ENCODE results near the gene EHMT2. TPM values are rescaled to one million over a fixed set of nuclear protein-coding genes. Genes with fewer than 3 reads are reported as not detected.

EHMT2 gene
- total and polyA plus RNA-seq, 2 donors (not counting 1 experiment from before 2014, with no cell fraction given): 22.0 to 60.1 TPM

- Histone ChIP-seq H3K79me2 (ENCODE audit: control insufficient read depth, insufficient read depth, low read length) (no peaks in the 10 kb centered on the region), H3K4me2 (ENCODE audit: extremely low read depth, insufficient read depth, low read length) (peak within 1 kb of the TSS; percentile 100), H3K27ac (ENCODE audit: insufficient read depth, low read length) (peak within 1 kb of the TSS; percentile 80), H3K4me3 (replicated peaks in 1 of 4; ENCODE audit: control extremely low read depth in 1 of 4, insufficient read depth in 1 of 4, low read depth in 3 of 4, low read length in 4 of 4) (peak within 1 kb of the TSS; percentile 7 to 50 (median 32)), H3K9me3 (ENCODE audit: control insufficient read depth, insufficient read depth, low read depth, low read length) (no peaks in the 10 kb centered on the region), H3K27me3 (ENCODE audit: control insufficient read depth, insufficient read depth, low read length) (peaks cover 4% of the 10 kb centered on the region), H4K20me1 (ENCODE audit: control insufficient read depth, extremely low read depth, insufficient read depth, low read length) (no peaks in the 10 kb centered on the region), H3K9ac (ENCODE audit: insufficient read depth, low read length) (peak within 1 kb of the TSS; percentile 3), H3K36me3 (ENCODE audit: control insufficient read depth, insufficient read depth, low read length) (peaks cover 2% of the 10 kb centered on the region), H2AFZ (ENCODE audit: low read length) (peak within 1 kb of the TSS; percentile 82), H3K4me1 (ENCODE audit: control insufficient read depth, extremely low read depth, insufficient read depth, low read length) (peaks cover 12% of the 10 kb centered on the region)
- TF ChIP-seq CTCF (conservative IDR thresholded peaks at IDR 0.05 in 1 of 2, IDR thresholded peaks at IDR 0.05 in 1 of 2; ENCODE audit: low read depth in 1 of 2, low read length in 2 of 2) (no peak), EZH2 (IDR thresholded peaks at IDR 0.05; ENCODE audit: low read length, missing control alignments) (no peak)
- DNase-seq (ENCODE audit: low read depth in 2 of 2): peak; percentile 80 to 85
These were observed 48.2 kb upstream of the EHMT2 start, which contains the start of gene CFB for GRCh38 chr6:31945507-31946369. Gene CFB (plus strand): TSS chr6:31946095. CDS start chr6:31946222, 127 bp downstream.

- Histone ChIP-seq H3K4me3 (replicated peaks in 1 of 4; ENCODE audit: control extremely low read depth in 1 of 4, insufficient read depth in 1 of 4, low read depth in 3 of 4, low read length in 4 of 4) (peak overlapping the region in 1 of 4 experiments; percentile 35), H3K4me2 (ENCODE audit: extremely low read depth, insufficient read depth, low read length) (peak overlapping the region; percentile 100), H3K79me2 (ENCODE audit: control insufficient read depth, insufficient read depth, low read length) (no peaks in the 10 kb centered on the region), H3K4me1 (ENCODE audit: control insufficient read depth, extremely low read depth, insufficient read depth, low read length) (peaks cover 12% of the 10 kb centered on the region), H3K36me3 (ENCODE audit: control insufficient read depth, insufficient read depth, low read length) (no peaks in the 10 kb centered on the region), H4K20me1 (ENCODE audit: control insufficient read depth, extremely low read depth, insufficient read depth, low read length) (no peaks in the 10 kb centered on the region), H3K27me3 (ENCODE audit: control insufficient read depth, insufficient read depth, low read length) (peaks cover 4% of the 10 kb centered on the region), H3K9ac (ENCODE audit: insufficient read depth, low read length) (no peak overlapping the region), H3K27ac (ENCODE audit: insufficient read depth, low read length) (peak overlapping the region; percentile 80), H2AFZ (ENCODE audit: low read length) (peak overlapping the region; percentile 54), H3K9me3 (ENCODE audit: control insufficient read depth, insufficient read depth, low read depth, low read length) (no peaks in the 10 kb centered on the region)
- TF ChIP-seq CTCF (conservative IDR thresholded peaks at IDR 0.05 in 1 of 2, IDR thresholded peaks at IDR 0.05 in 1 of 2; ENCODE audit: low read depth in 1 of 2, low read length in 2 of 2) (no peak), EZH2 (IDR thresholded peaks at IDR 0.05; ENCODE audit: low read length, missing control alignments) (no peak)
- no peak for DNase-seq (ENCODE audit: low read depth in 2 of 2)
These were observed 47.6 kb upstream of the EHMT2 start for GRCh38 chr6:31945154-31945506.

- TF ChIP-seq EZH2 (IDR thresholded peaks at IDR 0.05; ENCODE audit: low read length, missing control alignments) (no peak), CTCF (conservative IDR thresholded peaks at IDR 0.05 in 1 of 2, IDR thresholded peaks at IDR 0.05 in 1 of 2; ENCODE audit: low read depth in 1 of 2, low read length in 2 of 2) (no peak)
These were observed 46.2 kb upstream of the EHMT2 start for GRCh38 chr6:31943742-31944141.

More at GRCh38 chr6:31943742-31944141, 46.2 kb upstream of the EHMT2 start:
- H2AFZ ChIP-seq (ENCODE audit: low read length): no peak overlapping the region
- H3K27me3 ChIP-seq (ENCODE audit: control insufficient read depth, insufficient read depth, low read length): peaks cover 4% of the 10 kb centered on the region
- H4K20me1 ChIP-seq (ENCODE audit: control insufficient read depth, extremely low read depth, insufficient read depth, low read length): no peaks in the 10 kb centered on the region
- no peaks in the 10 kb centered on the region for H3K9me3 ChIP-seq (ENCODE audit: control insufficient read depth, insufficient read depth, low read depth, low read length)
- no peak for DNase-seq (ENCODE audit: low read depth in 2 of 2)
- no peak overlapping the region for H3K4me2 ChIP-seq (ENCODE audit: extremely low read depth, insufficient read depth, low read length)
- no peak overlapping the region for H3K27ac ChIP-seq (ENCODE audit: insufficient read depth, low read length)
- no peak overlapping the region for H3K4me3 ChIP-seq (replicated peaks in 1 of 4; ENCODE audit: control extremely low read depth in 1 of 4, insufficient read depth in 1 of 4, low read depth in 3 of 4, low read length in 4 of 4)
- peaks cover 12% of the 10 kb centered on the region for H3K4me1 ChIP-seq (ENCODE audit: control insufficient read depth, extremely low read depth, insufficient read depth, low read length)
- no peak overlapping the region for H3K9ac ChIP-seq (ENCODE audit: insufficient read depth, low read length)
- no peaks in the 10 kb centered on the region for H3K36me3 ChIP-seq (ENCODE audit: control insufficient read depth, insufficient read depth, low read length)
- no peaks in the 10 kb centered on the region for H3K79me2 ChIP-seq (ENCODE audit: control insufficient read depth, insufficient read depth, low read length)
